ENCODE data around the gene TXNL4A.

Gene TXNL4A

GRCh38 chr18:79933765-79934164, 54.6 kb downstream of the TXNL4A start:
- DNase-seq: no peak

- DNase-seq: no peak
Measured at GRCh38 chr18:79932907-79933306, 55.5 kb downstream of the TXNL4A start.

GRCh38 chr18:79931475-79931874, 56.9 kb downstream of the TXNL4A start:
- no peak for DNase-seq

- DNase-seq: no peak
Measured at GRCh38 chr18:79930020-79930642, 58.2 kb downstream of the TXNL4A start.

- no peak for DNase-seq
Measured at GRCh38 chr18:79928563-79928960, 59.8 kb downstream of the TXNL4A start.

- peak; percentile 28 for DNase-seq
Measured at GRCh38 chr18:79927607-79928562, 60.5 kb downstream of the TXNL4A start.

- peak; percentile 41 for DNase-seq
Measured at GRCh38 chr18:79926715-79927606, 61.4 kb downstream of the TXNL4A start.

GRCh38 chr18:79926306-79926705, 62.1 kb downstream of the TXNL4A start:
- DNase-seq: no peak

GRCh38 chr18:79924814-79925731, 63.3 kb downstream of the TXNL4A start:
- peak; percentile 50 for DNase-seq

GRCh38 chr18:79923896-79924585, 64.3 kb downstream of the TXNL4A start:
- no peak for DNase-seq

GRCh38 chr18:79922971-79923411, 65.4 kb downstream of the TXNL4A start:
- no peak for DNase-seq

- no peak for DNase-seq
Measured at GRCh38 chr18:79921984-79922965, 66.1 kb downstream of the TXNL4A start.
